OCI-LY1 (cell line): ENCODE measurements around the gene TGM5.

Experiments used
- CTCF ChIP-seq: fragments of 200-600 bp; sonication (generic), shearing (Covaris generic); IDR thresholded peaks from 2 replicates; pipeline ENCODE4 v1.5.1; 2017; ENCODE audit warnings: mild to moderate bottlenecking, antibody characterized with exemption, low read length, moderate library complexity, mixed read lengths
- EZH2 ChIP-seq: fragments of 200-600 bp; sonication (generic), shearing (Covaris generic); IDR thresholded peaks from 2 replicates; pipeline ENCODE4 v1.8.0; 2017; ENCODE audit warnings: borderline replicate concordance, mixed run types, mild to moderate bottlenecking, antibody characterized with exemption, low read length, moderate library complexity, mixed read lengths

DNA sequence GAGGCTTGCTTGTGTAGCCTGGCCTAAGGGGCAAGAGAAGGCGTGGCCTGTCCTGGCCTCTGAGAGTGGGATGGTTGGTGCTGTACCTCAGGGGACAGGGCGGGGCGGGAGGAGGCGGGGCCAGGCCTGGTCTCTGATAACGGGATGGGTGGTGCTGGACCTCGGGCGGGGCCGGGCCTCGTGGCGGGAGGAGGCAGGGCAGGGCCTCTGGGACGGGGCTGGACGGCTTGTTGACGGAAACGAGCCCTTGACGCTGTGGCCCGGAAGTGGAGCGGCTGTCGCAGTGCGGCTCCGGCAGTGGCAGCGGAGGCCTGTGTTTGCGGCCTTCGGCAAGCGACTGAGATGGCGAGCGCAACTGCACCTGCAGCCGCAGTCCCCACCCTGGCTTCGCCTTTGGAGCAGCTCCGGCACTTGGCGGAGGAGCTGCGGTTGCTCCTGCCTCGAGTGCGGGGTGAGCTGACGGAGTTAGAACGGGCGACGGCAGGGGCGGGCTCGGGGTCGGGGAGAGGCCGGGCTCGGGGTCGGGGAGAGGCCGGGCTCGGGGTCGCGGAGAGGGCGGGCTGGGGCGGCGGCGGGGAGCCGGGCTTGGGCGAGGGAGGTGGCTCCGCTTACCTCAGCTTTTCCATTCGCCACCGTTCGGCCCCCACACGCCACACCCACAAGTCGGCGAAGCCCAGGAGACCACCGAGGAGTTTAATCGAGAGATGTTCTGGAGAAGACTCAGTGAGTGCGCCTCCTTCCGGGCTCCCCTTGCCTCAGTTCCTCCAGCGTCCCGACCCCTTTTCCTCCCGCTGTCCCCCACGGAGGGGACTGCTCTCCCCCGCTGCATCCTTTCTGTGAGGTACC lies 81.3 kb downstream of the TGM5 start, which contains the start of gene CCNDBP1:
- peak; percentile 52; the same call in 1 of the 2 replicates for TF ChIP-seq CTCF
- no peak for TF ChIP-seq EZH2
